Ishikawa (cell line): Measurements from ENCODE around the gene LRRC8D.

ENCODE experiments used
- CEBPB ChIP-seq: IDR thresholded peaks from 2 replicates; pipeline ENCODE4 v1.6.1; 2012
- CREB1 ChIP-seq: IDR thresholded peaks from 2 replicates; pipeline ENCODE4 v1.6.1; 2012; ENCODE audit warnings: low read depth
- EGR1 ChIP-seq: IDR thresholded peaks from 2 replicates; pipeline ENCODE4 v1.6.1; 2012
- EP300 ChIP-seq: IDR thresholded peaks from 2 replicates; pipeline ENCODE4 v1.6.1; 2012; ENCODE audit warnings: borderline replicate concordance
- FOXM1 ChIP-seq: IDR thresholded peaks from 2 replicates; pipeline ENCODE4 v1.6.1; 2012; ENCODE audit warnings: low read depth, borderline replicate concordance
- NFIC ChIP-seq: IDR thresholded peaks from 2 replicates; pipeline ENCODE4 v1.6.1; 2012
- RAD21 ChIP-seq: IDR thresholded peaks from 2 replicates; pipeline ENCODE4 v1.6.1; 2012; ENCODE audit warnings: low read depth
- TAF1 ChIP-seq: IDR thresholded peaks from 2 replicates; pipeline ENCODE4 v1.6.1; 2012; ENCODE audit warnings: low read depth, mild to moderate bottlenecking
- TCF12 ChIP-seq: IDR thresholded peaks from 2 replicates; pipeline ENCODE4 v1.6.1; 2012; ENCODE audit warnings: low read depth
- TEAD4 ChIP-seq: IDR thresholded peaks from 2 replicates; pipeline ENCODE4 v1.6.1; 2012
- USF1 ChIP-seq: IDR thresholded peaks from 2 replicates; pipeline ENCODE4 v1.6.1; 2012
- YY1 ChIP-seq: IDR thresholded peaks from 2 replicates; pipeline ENCODE4 v1.6.1; 2012; ENCODE audit warnings: low read depth
- ZBTB7A ChIP-seq: IDR thresholded peaks from 2 replicates; pipeline ENCODE4 v1.6.1; 2012; ENCODE audit warnings: low read depth
- TF ChIP-seq, protein P1 (sequence below): IDR thresholded peaks from 2 replicates; pipeline ENCODE4 v1.6.1; 2012
- TF ChIP-seq, protein P2 (sequence below): IDR thresholded peaks from 2 replicates; pipeline ENCODE4 v1.6.1; 2012; ENCODE audit warnings: low read depth, mild to moderate bottlenecking

LRRC8D gene

GRCh38 chr1:89872567-89872966, 51.7 kb downstream of the LRRC8D start:
- TF ChIP-seq TCF12 (no peak), NFIC (no peak), ZBTB7A (no peak), YY1 (no peak), RAD21 (no peak), EP300 (no peak)
- TF ChIP-seq, protein P1, sequence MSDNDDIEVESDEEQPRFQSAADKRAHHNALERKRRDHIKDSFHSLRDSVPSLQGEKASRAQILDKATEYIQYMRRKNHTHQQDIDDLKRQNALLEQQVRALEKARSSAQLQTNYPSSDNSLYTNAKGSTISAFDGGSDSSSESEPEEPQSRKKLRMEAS = no peak

DNA sequence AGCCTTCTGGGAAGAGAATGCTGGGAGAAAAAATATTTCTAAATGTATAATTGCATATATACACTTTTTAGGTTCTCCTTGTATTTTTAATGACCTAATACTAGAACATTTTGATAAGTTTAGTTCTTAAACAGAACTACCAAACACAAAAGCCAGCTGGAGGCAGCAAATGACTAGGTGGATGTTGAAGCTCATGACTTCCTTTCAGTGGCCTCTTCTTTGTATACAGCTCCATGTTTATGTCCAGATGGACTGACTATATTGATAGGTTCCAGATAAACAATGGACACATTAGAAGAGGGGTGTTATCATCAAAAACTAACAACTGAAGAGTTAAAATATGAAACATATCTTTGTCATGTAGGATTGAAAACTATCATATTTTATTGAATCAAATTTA, 52.5 kb downstream of the LRRC8D start:
- TF ChIP-seq USF1 = no peak
- TF ChIP-seq TCF12 = no peak

DNA sequence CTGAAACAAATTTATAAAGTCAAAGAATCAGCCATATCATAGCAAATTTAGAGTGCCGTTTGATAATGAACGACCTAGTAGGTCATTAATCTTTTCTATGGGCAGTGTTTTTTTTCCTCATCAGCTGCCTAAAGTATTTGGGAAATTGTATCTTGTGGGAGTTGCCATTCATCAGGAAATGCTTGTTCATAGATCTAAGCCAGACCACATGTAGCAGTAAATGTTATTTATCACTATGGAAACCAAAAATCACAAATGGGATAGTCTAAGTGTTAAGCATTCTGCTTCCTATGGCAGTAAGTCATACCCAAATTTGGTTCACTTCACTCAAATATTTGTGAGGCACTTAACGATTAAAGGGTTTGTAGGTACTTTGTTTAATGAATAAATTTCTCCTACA, 52.9 kb downstream of the LRRC8D start:
- TF ChIP-seq CREB1 (no peak), NFIC (no peak), TAF1 (no peak), CEBPB (no peak), YY1 (no peak), ZBTB7A (no peak), TCF12 (no peak), FOXM1 (no peak), EGR1 (no peak), EP300 (no peak), RAD21 (no peak), TEAD4 (no peak), USF1 (no peak)
- TF ChIP-seq, protein P1 = no peak
- TF ChIP-seq, protein P2, sequence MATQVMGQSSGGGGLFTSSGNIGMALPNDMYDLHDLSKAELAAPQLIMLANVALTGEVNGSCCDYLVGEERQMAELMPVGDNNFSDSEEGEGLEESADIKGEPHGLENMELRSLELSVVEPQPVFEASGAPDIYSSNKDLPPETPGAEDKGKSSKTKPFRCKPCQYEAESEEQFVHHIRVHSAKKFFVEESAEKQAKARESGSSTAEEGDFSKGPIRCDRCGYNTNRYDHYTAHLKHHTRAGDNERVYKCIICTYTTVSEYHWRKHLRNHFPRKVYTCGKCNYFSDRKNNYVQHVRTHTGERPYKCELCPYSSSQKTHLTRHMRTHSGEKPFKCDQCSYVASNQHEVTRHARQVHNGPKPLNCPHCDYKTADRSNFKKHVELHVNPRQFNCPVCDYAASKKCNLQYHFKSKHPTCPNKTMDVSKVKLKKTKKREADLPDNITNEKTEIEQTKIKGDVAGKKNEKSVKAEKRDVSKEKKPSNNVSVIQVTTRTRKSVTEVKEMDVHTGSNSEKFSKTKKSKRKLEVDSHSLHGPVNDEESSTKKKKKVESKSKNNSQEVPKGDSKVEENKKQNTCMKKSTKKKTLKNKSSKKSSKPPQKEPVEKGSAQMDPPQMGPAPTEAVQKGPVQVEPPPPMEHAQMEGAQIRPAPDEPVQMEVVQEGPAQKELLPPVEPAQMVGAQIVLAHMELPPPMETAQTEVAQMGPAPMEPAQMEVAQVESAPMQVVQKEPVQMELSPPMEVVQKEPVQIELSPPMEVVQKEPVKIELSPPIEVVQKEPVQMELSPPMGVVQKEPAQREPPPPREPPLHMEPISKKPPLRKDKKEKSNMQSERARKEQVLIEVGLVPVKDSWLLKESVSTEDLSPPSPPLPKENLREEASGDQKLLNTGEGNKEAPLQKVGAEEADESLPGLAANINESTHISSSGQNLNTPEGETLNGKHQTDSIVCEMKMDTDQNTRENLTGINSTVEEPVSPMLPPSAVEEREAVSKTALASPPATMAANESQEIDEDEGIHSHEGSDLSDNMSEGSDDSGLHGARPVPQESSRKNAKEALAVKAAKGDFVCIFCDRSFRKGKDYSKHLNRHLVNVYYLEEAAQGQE = no peak

DNA sequence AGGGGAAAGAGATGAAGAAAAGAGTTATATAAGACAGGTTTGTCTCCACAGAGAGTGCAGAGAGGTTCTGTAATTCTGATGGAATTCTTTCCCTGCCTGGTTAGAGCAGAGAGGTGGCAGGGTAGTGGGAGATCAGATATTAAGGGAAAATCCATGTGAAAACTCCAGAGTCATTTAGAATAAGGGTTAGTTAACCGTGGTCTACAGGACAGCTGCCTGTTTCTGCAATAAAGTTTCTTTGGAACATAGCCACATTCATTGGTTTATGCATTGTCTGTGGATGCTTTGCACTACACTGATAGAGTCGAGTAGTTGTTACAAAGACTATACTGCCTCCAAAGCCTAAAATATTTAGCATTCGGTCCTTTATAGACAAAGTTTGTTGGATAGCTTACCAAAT, 55.6 kb downstream of the LRRC8D start:
- TF ChIP-seq, protein P1 = no peak
- no peak for TF ChIP-seq TCF12
- TF ChIP-seq, protein P2 = no peak
- TF ChIP-seq TEAD4 = no peak
- no peak for TF ChIP-seq EGR1
- TF ChIP-seq CREB1 = no peak
- no peak for TF ChIP-seq NFIC
- TF ChIP-seq USF1 = no peak
- TF ChIP-seq EP300 = no peak
- TF ChIP-seq TAF1 = no peak

- no peak for TF ChIP-seq CEBPB
- TF ChIP-seq, protein P1 = no peak
- no peak for TF ChIP-seq CREB1
- TF ChIP-seq EGR1 = no peak
- no peak for TF ChIP-seq RAD21
- no peak for TF ChIP-seq TAF1
- TF ChIP-seq YY1 = no peak
These were observed 56.9 kb downstream of the LRRC8D start for GRCh38 chr1:89877756-89878155.

- no peak for TF ChIP-seq EP300
- TF ChIP-seq RAD21 = no peak
- TF ChIP-seq EGR1 = no peak
- TF ChIP-seq ZBTB7A = no peak
These were observed 57.4 kb downstream of the LRRC8D start for GRCh38 chr1:89878256-89878655.
